ENCODE results near the gene BICC1. TPM values are rescaled to one million over a fixed set of nuclear protein-coding genes. Genes with fewer than 3 reads are reported as not detected.

The BICC1 gene
- total and polyA plus RNA-seq, 2 of the 13 experiments (the other 11 are each of a cell fraction or from before 2014, with no cell fraction given) = 0.18 to 1.5 TPM

DNA sequence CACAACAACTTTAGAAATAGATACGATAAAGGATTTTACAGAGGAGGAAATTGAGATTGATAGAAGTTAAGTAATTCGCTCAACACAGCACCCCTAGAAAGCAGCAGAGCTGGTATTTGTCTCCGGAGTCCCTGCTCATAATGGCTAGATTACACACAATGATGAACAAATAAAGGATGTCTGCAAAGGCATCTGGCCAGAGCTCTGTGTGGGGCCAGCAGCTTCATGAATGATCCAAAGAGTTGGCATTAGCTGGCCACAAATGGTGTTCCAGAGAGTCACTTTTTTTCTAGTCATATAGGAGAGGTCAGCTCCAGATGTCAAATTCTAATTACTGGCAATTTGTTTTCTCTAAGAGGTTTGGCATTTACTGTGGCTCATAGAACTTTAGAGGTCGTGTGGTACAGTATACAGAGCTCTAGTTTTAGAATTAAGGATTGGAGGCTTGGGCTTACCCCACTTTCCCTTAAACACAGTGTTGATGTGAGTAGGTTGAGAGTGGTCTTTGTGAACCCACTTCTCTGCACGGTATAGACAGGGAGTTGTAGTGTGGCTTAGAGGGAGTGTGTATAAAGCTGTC is 186.2 kb downstream of the BICC1 start:
- Histone ChIP-seq H4K20me1 (ENCODE audit: insufficient read depth, low read length) (no peaks in the 10 kb centered on the region), H3K9me3 (ENCODE audit: low read length) (no peaks in the 10 kb centered on the region), H3K36me3 (replicated peaks in 1 of 2; ENCODE audit: control insufficient read depth in 1 of 2, insufficient read depth in 2 of 2, low read length in 2 of 2) (no peaks in the 10 kb centered on the region), H3K27ac (ENCODE audit: extremely low read length, insufficient read depth, low read length) (no peak overlapping the region), H3K4me1 (ENCODE audit: insufficient read depth, low read length) (no peaks in the 10 kb centered on the region), H3K4me2 (ENCODE audit: low read depth, low read length) (no peak overlapping the region), H2AFZ (ENCODE audit: low read length) (no peak overlapping the region), H3K79me2 (ENCODE audit: insufficient read depth, low read length) (no peaks in the 10 kb centered on the region), H3K9ac (ENCODE audit: insufficient read depth, low read depth, low read length) (no peak overlapping the region), H3K4me3 (replicated peaks in 1 of 3; ENCODE audit: insufficient read depth in 1 of 3, low read depth in 2 of 3, low read length in 3 of 3) (no peak overlapping the region), H3K27me3 (ENCODE audit: control insufficient read depth in 1 of 2, insufficient read depth in 2 of 2, low read length in 2 of 2) (no peaks in the 10 kb centered on the region)
- in situ Hi-C loops (cut with HindIII; ENCODE audit: extremely low pct_ligation_motif_present, low pct_unique_long_range_greater_than_20kb) = no loop called here
- TF ChIP-seq, protein P1, sequence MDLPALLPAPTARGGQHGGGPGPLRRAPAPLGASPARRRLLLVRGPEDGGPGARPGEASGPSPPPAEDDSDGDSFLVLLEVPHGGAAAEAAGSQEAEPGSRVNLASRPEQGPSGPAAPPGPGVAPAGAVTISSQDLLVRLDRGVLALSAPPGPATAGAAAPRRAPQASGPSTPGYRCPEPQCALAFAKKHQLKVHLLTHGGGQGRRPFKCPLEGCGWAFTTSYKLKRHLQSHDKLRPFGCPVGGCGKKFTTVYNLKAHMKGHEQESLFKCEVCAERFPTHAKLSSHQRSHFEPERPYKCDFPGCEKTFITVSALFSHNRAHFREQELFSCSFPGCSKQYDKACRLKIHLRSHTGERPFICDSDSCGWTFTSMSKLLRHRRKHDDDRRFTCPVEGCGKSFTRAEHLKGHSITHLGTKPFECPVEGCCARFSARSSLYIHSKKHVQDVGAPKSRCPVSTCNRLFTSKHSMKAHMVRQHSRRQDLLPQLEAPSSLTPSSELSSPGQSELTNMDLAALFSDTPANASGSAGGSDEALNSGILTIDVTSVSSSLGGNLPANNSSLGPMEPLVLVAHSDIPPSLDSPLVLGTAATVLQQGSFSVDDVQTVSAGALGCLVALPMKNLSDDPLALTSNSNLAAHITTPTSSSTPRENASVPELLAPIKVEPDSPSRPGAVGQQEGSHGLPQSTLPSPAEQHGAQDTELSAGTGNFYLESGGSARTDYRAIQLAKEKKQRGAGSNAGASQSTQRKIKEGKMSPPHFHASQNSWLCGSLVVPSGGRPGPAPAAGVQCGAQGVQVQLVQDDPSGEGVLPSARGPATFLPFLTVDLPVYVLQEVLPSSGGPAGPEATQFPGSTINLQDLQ (CRISPR knock-in tag; IDR thresholded peaks at IDR 0.05) = no peak
- no peak for DNase-seq (ENCODE audit: low spot score)
- intact Hi-C loops (cut with micrococcal nuclease; ENCODE audit: unreplicated experiment) = no loop called here
- ChIA-PET POLR2A (no interaction called here), CTCF (ENCODE audit: low intra/inter-chr PET ratio, low total read pairs) (no interaction called here)
- no peak for ATAC-seq
- FAIRE-seq = no peak
- 81% methylated on average over 5 of the region's 5 CpGs for WGBS (ENCODE audit: low lambda C conversion rate)
- no TSS peak for BruUV-seq (replicated peaks)

DNA sequence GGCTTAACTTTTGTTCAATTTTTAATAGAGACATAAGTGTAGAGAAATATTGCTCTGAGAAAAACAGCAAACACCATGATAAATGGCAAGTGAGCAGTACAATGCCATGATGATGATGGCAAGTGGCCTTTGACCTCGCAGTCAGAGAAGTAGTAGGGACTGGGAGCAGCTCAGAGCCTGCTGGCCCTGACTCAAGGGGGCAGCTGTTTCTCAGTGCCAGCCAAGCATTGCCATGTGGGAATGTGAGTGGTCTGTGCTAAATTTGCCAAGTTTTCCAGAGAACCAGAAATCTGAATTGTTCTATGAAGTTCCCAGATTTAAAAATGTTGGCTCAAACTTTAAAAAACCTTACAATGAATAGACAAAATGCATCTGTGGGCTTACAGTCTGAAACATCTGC is 187.9 kb downstream of the BICC1 start:
- H3K9me3 ChIP-seq (ENCODE audit: low read length) = no peaks in the 10 kb centered on the region
- no peak overlapping the region for H3K9ac ChIP-seq (ENCODE audit: insufficient read depth, low read depth, low read length)
- POLR2A ChIA-PET = no interaction called here
- intact Hi-C loops (cut with micrococcal nuclease; ENCODE audit: unreplicated experiment) (no loop called here), in situ Hi-C loops (cut with HindIII; ENCODE audit: extremely low pct_ligation_motif_present, low pct_unique_long_range_greater_than_20kb) (no loop called here)
- no peaks in the 10 kb centered on the region for H4K20me1 ChIP-seq (ENCODE audit: insufficient read depth, low read length)
- no peak overlapping the region for H3K4me3 ChIP-seq (replicated peaks in 1 of 3; ENCODE audit: insufficient read depth in 1 of 3, low read depth in 2 of 3, low read length in 3 of 3)
- H3K4me1 ChIP-seq (ENCODE audit: insufficient read depth, low read length) = no peaks in the 10 kb centered on the region
- H3K4me2 ChIP-seq (ENCODE audit: low read depth, low read length) = no peak overlapping the region
- no peaks in the 10 kb centered on the region for H3K27me3 ChIP-seq (ENCODE audit: control insufficient read depth in 1 of 2, insufficient read depth in 2 of 2, low read length in 2 of 2)
- BruUV-seq (replicated peaks) = no TSS peak
- FAIRE-seq (no peak), DNase-seq (ENCODE audit: low spot score) (no peak), ATAC-seq (no peak)
- H3K79me2 ChIP-seq (ENCODE audit: insufficient read depth, low read length) = no peaks in the 10 kb centered on the region
- CTCF ChIA-PET (ENCODE audit: low intra/inter-chr PET ratio, low total read pairs) = no interaction called here
- no peak overlapping the region for H2AFZ ChIP-seq (ENCODE audit: low read length)
- 71% methylated on average over 1 of the region's 1 CpG for WGBS (ENCODE audit: low lambda C conversion rate)
- H3K36me3 ChIP-seq (replicated peaks in 1 of 2; ENCODE audit: control insufficient read depth in 1 of 2, insufficient read depth in 2 of 2, low read length in 2 of 2) = no peaks in the 10 kb centered on the region
- no peak overlapping the region for H3K27ac ChIP-seq (ENCODE audit: extremely low read length, insufficient read depth, low read length)
- TF ChIP-seq FLYWCH1 (CRISPR knock-in tag; IDR thresholded peaks at IDR 0.05) = no peak
- TF ChIP-seq ZNF251 (CRISPR knock-in tag; IDR thresholded peaks at IDR 0.05) = no peak
- no peak for TF ChIP-seq KLF15 (CRISPR knock-in tag; IDR thresholded peaks at IDR 0.05; ENCODE audit: borderline replicate concordance)
- TF ChIP-seq, protein P2, sequence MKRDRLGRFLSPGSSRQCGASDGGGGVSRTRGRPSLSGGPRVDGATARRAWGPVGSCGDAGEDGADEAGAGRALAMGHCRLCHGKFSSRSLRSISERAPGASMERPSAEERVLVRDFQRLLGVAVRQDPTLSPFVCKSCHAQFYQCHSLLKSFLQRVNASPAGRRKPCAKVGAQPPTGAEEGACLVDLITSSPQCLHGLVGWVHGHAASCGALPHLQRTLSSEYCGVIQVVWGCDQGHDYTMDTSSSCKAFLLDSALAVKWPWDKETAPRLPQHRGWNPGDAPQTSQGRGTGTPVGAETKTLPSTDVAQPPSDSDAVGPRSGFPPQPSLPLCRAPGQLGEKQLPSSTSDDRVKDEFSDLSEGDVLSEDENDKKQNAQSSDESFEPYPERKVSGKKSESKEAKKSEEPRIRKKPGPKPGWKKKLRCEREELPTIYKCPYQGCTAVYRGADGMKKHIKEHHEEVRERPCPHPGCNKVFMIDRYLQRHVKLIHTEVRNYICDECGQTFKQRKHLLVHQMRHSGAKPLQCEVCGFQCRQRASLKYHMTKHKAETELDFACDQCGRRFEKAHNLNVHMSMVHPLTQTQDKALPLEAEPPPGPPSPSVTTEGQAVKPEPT (CRISPR knock-in tag; IDR thresholded peaks at IDR 0.05; ENCODE audit: low read depth) = no peak
- TF ChIP-seq ZNF343 (CRISPR knock-in tag; IDR thresholded peaks at IDR 0.05) = no peak
- TF ChIP-seq JUND (CRISPR knock-in tag; IDR thresholded peaks at IDR 0.05) = no peak
- no peak for TF ChIP-seq ZNF570 (CRISPR knock-in tag; IDR thresholded peaks at IDR 0.05; ENCODE audit: borderline replicate concordance)
